Ovary (tissue), 9 donors: Measurements from ENCODE around the gene AKR1E2. TPM values are rescaled to one million over a fixed set of nuclear protein-coding genes. Genes with fewer than 3 reads are reported as not detected.

ENCODE experiments used
- DNase-seq, 5 donors: peaks; one replicate each; pipeline ENCODE4 v3.0.0-alpha.2; 2019 to 2020
- H3K27ac ChIP-seq, 2 donors: fragments of 200-600 bp; one replicate each; pipeline versions ENCODE4 v1.5.1 to v1.8.0; 2019 to 2022
- H3K27me3 ChIP-seq: fragments of 200-600 bp; one replicate; pipeline ENCODE4 v1.8.0; 2022
- H3K36me3 ChIP-seq: fragments of 200-600 bp; sonication (generic); one replicate; pipeline ENCODE4 v1.5.1; 2019
- H3K4me1 ChIP-seq: one replicate; pipeline ENCODE4 v1.8.1; 2013; ENCODE audit warnings: mild to moderate bottlenecking, moderate library complexity; ENCODE audit not compliant: insufficient read depth
- H3K4me3 ChIP-seq: fragments of 200-600 bp; sonication (generic); one replicate; pipeline ENCODE4 v1.5.1; 2017
- H3K9me3 ChIP-seq, 2 donors: fragments of 200-600 bp in 1 of 2; sonication (generic) in 1 of 2; one replicate each; pipeline versions ENCODE4 v1.5.1 to v1.8.1; 2013 to 2019; ENCODE audit warnings: mild to moderate bottlenecking in 1 of 2, moderate library complexity in 1 of 2
- CTCF ChIP-seq, 3 donors: fragments of 450-650 bp in 2 of 3; fragments of 200-600 bp in 1 of 3; IDR thresholded peaks; one replicate each; pipeline versions ENCODE4 v1.5.1 to v1.8.0; 2016 to 2022; ENCODE audit warnings: antibody characterized with exemption in 3 of 3, mild to moderate bottlenecking in 1 of 3
- EP300 ChIP-seq: sonication (generic); formaldehyde crosslinking; IDR thresholded peaks from one replicate; pipeline ENCODE4 v1.6.1; 2017; ENCODE audit warnings: antibody characterized with exemption
- POLR2A ChIP-seq: fragments of 450-650 bp; IDR thresholded peaks from one replicate; pipeline ENCODE4 v1.6.1; 2017; ENCODE audit warnings: antibody characterized with exemption, mild to moderate bottlenecking, moderate library complexity
- WGBS, 3 donors: extraction: QIAGEN DNeasy Blood & Tissue Kit in 1 of 3; methylation state at CpG; one replicate each; pipeline versions ENCODE4 v1.1.5 to v1.1.7; 2013 to 2017; 5-methylcytosine and 5-hydroxymethylcytosine counted together
- intact Hi-C, 4 donors: fragments of 100-400 bp; cut with DNase I; formaldehyde crosslinking; loops; one replicate each; pipeline versions ENCODE4 v1.11.0 to v1.15.1; 2022 to 2023
- polyA plus RNA-seq, 2 donors: library from polyadenylated mRNA; stranded (reverse); fragments of 200-250 nt in 1 of 2; fragments of 350-450 nt in 1 of 2; fragmentation: Illumina TruSeq in 1 of 2; extraction: RNeasy Lipid Tissue Mini Kit (QIAGEN cat#74804) in 1 of 2; gene quantifications; one replicate each; pipeline ENCODE4 v1.2.3, GENCODE V29; 2013 to 2014
- total RNA-seq, 7 donors: library from RNA; depleted of rRNA in 2 of 7; stranded (reverse); fragments of >200 nt in 2 of 7; fragmentation: NEBNext Ultra II Directional in 3 of 7; extraction: Animal tissue kit (Norgen Biotek cat#: 25700) in 3 of 7; gene quantifications; one replicate each; pipeline versions ENCODE4 v1.1.0 to v1.2.4, GENCODE V29; 2016 to 2023
- donor health status: DM: no; HTN: no; CAD: no; lungs with moderate emphysema.
- donor health status: DM: no; HTN: no; CAD: no.
- donor health status: Bipolar disorder and iron deficiency.
- donor health status: DM: yes; HTN: yes; CAD: no.
- donor health status: DM: no; HTN: no; CAD: no.
- donor health status: DM: yes; HTN: yes; CAD: no.

Gene AKR1E2
- total and polyA plus RNA-seq, 9 donors = 1.3 to 8.1 (median 4.4) TPM

- intact Hi-C loops = no loop called here
- Histone ChIP-seq H3K36me3 (no peaks in the 10 kb centered on the region), H3K9me3 (no peaks in the 10 kb centered on the region), H3K27ac (no peak overlapping the region), H3K4me3 (no peak overlapping the region), H3K27me3 (no peaks in the 10 kb centered on the region), H3K4me1 (no peaks in the 10 kb centered on the region)
- no peak for DNase-seq
- no peak for TF ChIP-seq POLR2A
- TF ChIP-seq CTCF (IDR thresholded peaks at IDR 0.05) = no peak
- TF ChIP-seq EP300 = no peak
- WGBS, 3 donors = 66 to 74% (median 69%) methylated on average over 6 of the region's 6 CpGs
Observed at GRCh38 chr10:4780782-4781181, 45.2 kb upstream of the AKR1E2 start.

- Histone ChIP-seq H3K4me3 (no peak overlapping the region), H3K27ac (no peak overlapping the region), H3K27me3 (no peaks in the 10 kb centered on the region), H3K9me3 (no peaks in the 10 kb centered on the region), H3K4me1 (no peaks in the 10 kb centered on the region), H3K36me3 (no peaks in the 10 kb centered on the region)
- intact Hi-C loops = no loop called here
- no peak for DNase-seq
- no peak for TF ChIP-seq POLR2A
- no peak for TF ChIP-seq CTCF (IDR thresholded peaks at IDR 0.05)
- TF ChIP-seq EP300 = no peak
- 62 to 91% (median 77%) methylated on average over 3 of the region's 3 CpGs for WGBS, 3 donors
Observed at GRCh38 chr10:4781955-4782354, 44.1 kb upstream of the AKR1E2 start.

GRCh38 chr10:4784667-4785333 is 41.2 kb upstream of the AKR1E2 start:
- intact Hi-C loops = no loop called here
- 72 to 75% (median 75%) methylated on average over 8 of the region's 8 CpGs for WGBS, 3 donors
- H3K27ac ChIP-seq = no peak overlapping the region

GRCh38 chr10:4786043-4786839 is 39.8 kb upstream of the AKR1E2 start:
- H3K27ac ChIP-seq = no peak overlapping the region
- H3K27me3 ChIP-seq = no peaks in the 10 kb centered on the region
- WGBS, 3 donors = 70 to 81% (median 81%) methylated on average over 12 of the region's 12 CpGs
- TF ChIP-seq EP300 (no peak), POLR2A (no peak), CTCF (IDR thresholded peaks at IDR 0.05) (no peak)
- intact Hi-C loops = no loop called here
- H3K9me3 ChIP-seq = no peaks in the 10 kb centered on the region
- H3K4me1 ChIP-seq = no peaks in the 10 kb centered on the region
- H3K36me3 ChIP-seq = no peaks in the 10 kb centered on the region
- DNase-seq = no peak
- H3K4me3 ChIP-seq = no peak overlapping the region

More at GRCh38 chr10:4784667-4785333, 41.2 kb upstream of the AKR1E2 start:
- no peak for DNase-seq
- H3K4me1 ChIP-seq = no peaks in the 10 kb centered on the region
- H3K4me3 ChIP-seq = no peak overlapping the region
- no peaks in the 10 kb centered on the region for H3K27me3 ChIP-seq
- TF ChIP-seq CTCF (IDR thresholded peaks at IDR 0.05) = no peak
- no peak for TF ChIP-seq POLR2A
- TF ChIP-seq EP300 = no peak
- no peaks in the 10 kb centered on the region for H3K36me3 ChIP-seq
- H3K9me3 ChIP-seq = no peaks in the 10 kb centered on the region
